Osteocyte (in vitro differentiated cells): Measurements from ENCODE around the gene CCSER1. TPM values are rescaled to one million over a fixed set of nuclear protein-coding genes. Genes with fewer than 3 reads are reported as not detected.
"Not testable (repeated sequence)": the region's sequence is repeated elsewhere in the genome, so short reads cannot be mapped to it uniquely, and the experiment has no call there.

Source experiments
- DNase-seq: peaks from one replicate; pipeline ENCODE4 v3.0.0; 2021; ENCODE audit warnings: mixed read lengths; ENCODE audit not compliant: unreplicated experiment; ENCODE audit errors: extremely low spot score
- H3K27ac Mint-ChIP-seq: one replicate; pipeline ENCODE4 v1.8.0; 2021; ENCODE audit warnings: mild to moderate bottlenecking, mixed read lengths; ENCODE audit not compliant: unreplicated experiment
- H3K27me3 Mint-ChIP-seq: one replicate; pipeline ENCODE4 v1.8.0; 2021; ENCODE audit warnings: mixed read lengths; ENCODE audit not compliant: unreplicated experiment
- H3K36me3 Mint-ChIP-seq: one replicate; pipeline ENCODE4 v1.8.0; 2021; ENCODE audit warnings: mixed read lengths; ENCODE audit not compliant: unreplicated experiment
- H3K4me1 Mint-ChIP-seq: one replicate; pipeline ENCODE4 v1.8.0; 2021; ENCODE audit warnings: mixed read lengths; ENCODE audit not compliant: unreplicated experiment
- H3K4me3 Mint-ChIP-seq: one replicate; pipeline ENCODE4 v1.8.0; 2021; ENCODE audit warnings: mild to moderate bottlenecking, moderate library complexity, mixed read lengths; ENCODE audit not compliant: unreplicated experiment
- H3K9me3 Mint-ChIP-seq: one replicate; pipeline ENCODE4 v1.8.0; 2021; ENCODE audit warnings: mixed read lengths; ENCODE audit not compliant: unreplicated experiment
- total RNA-seq: library from RNA; stranded (reverse); gene quantifications from 2 replicates; pipeline ENCODE4 v1.2.1, GENCODE V29; 2021
- TF ChIP-seq, protein P1 (sequence below): fragments of 200-600 bp; sonication (generic); IDR thresholded peaks from 2 replicates; pipeline ENCODE4 v1.5.0; 2021; ENCODE audit warnings: antibody characterized with exemption, mild to moderate bottlenecking, moderate library complexity

Gene CCSER1
- total RNA-seq, 1 donor from 2014 or later, result not detected

DNA sequence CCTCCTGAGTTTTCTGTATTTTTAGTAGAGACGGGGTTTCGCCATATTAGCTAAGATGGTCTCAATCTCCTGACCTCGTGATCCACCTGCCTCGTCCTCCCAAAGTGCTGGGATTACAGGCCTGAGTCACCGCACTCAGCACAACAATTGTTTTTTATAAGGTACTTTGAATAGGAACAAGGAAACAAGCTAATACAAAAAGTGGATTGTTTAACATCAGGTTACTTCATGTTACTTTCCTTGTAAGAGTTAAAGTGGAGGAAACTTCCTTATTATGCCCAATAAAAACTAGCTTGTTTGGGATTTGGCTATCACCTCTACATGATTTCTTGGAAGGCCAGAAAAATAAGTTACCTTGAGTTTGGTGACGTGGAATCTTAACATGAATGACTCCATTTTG, 698.7 kb downstream of the CCSER1 start:
- Mint-ChIP-seq H3K27ac (no peak overlapping the region), H3K4me3 (no peak overlapping the region), H3K27me3 (no peaks in the 10 kb centered on the region), H3K36me3 (no peaks in the 10 kb centered on the region), H3K4me1 (peaks cover 5% of the 10 kb centered on the region), H3K9me3 (no peaks in the 10 kb centered on the region)
- DNase-seq, result no peak
- TF ChIP-seq, protein P1, sequence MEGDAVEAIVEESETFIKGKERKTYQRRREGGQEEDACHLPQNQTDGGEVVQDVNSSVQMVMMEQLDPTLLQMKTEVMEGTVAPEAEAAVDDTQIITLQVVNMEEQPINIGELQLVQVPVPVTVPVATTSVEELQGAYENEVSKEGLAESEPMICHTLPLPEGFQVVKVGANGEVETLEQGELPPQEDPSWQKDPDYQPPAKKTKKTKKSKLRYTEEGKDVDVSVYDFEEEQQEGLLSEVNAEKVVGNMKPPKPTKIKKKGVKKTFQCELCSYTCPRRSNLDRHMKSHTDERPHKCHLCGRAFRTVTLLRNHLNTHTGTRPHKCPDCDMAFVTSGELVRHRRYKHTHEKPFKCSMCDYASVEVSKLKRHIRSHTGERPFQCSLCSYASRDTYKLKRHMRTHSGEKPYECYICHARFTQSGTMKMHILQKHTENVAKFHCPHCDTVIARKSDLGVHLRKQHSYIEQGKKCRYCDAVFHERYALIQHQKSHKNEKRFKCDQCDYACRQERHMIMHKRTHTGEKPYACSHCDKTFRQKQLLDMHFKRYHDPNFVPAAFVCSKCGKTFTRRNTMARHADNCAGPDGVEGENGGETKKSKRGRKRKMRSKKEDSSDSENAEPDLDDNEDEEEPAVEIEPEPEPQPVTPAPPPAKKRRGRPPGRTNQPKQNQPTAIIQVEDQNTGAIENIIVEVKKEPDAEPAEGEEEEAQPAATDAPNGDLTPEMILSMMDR, result no peak

DNA sequence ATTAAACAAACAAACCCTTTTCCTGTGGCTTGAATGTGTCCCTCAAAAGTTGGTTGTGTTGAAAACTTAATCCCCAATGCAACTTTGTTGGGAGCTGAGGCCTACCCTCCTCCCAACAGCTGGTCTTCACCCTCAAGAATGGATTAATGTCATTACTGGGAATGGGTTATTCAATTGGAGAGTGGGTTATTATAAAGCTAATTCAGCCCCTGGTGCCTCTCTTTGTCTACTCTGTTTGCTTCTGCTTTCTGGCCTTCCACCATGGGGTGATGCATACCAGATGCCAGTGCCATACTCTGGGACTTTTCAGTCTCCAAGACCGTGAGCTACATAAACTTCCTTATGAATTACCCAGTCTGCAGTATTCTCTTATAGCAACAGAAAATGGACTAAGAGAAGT, 706.5 kb downstream of the CCSER1 start:
- H3K27ac Mint-ChIP-seq, result no peak overlapping the region
- no peaks in the 10 kb centered on the region for H3K36me3 Mint-ChIP-seq
- no peak overlapping the region for H3K4me3 Mint-ChIP-seq
- H3K27me3 Mint-ChIP-seq, result no peaks in the 10 kb centered on the region
- H3K9me3 Mint-ChIP-seq, result no peaks in the 10 kb centered on the region
- no peak for DNase-seq
- peaks cover 7% of the 10 kb centered on the region for H3K4me1 Mint-ChIP-seq
- TF ChIP-seq, protein P1, result no peak

DNA sequence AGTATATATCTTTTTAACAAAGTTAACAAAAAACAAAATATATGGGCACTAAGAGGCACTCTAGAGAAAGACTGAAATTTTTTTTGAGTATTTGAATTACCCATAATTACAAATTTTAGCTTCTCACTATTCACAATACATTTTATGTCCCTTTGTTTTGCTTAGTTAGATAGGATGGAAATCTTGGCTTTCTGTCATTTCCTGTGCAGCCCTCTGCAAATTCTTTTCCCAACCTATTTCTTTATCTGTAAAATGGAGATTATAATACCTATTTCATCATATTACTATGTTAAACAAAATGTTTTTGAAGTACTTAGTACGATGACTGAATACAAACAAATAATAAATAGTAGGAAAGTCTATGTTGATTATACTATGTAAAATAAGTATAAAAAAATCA, 710.0 kb downstream of the CCSER1 start:
- Mint-ChIP-seq H3K4me3 (no peak overlapping the region), H3K27ac (no peak overlapping the region), H3K36me3 (no peaks in the 10 kb centered on the region), H3K4me1 (peaks cover 11% of the 10 kb centered on the region), H3K27me3 (no peaks in the 10 kb centered on the region), H3K9me3 (no peaks in the 10 kb centered on the region)
- no peak for DNase-seq
- TF ChIP-seq, protein P1, result no peak

DNA sequence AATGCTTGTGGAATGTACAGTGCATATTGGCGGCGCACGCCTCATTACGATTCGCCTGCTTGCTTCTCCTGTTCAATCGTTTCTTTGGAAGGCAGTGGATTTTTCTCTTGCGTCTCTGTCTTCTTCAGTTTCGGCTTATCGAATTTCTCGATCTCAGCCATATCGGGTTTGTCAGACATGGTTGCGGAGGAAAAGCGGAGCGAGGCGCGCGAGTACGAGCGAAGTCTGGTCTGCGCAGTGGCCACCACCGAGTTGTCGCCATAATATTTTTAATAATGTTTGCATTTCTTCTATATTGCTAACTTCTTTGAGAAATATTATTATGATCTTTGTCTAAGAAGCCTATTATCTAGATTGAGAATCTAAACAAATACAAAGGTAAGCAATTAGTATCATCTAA, 711.7 kb downstream of the CCSER1 start:
- not testable (repeated sequence) for H3K27me3 Mint-ChIP-seq

DNA sequence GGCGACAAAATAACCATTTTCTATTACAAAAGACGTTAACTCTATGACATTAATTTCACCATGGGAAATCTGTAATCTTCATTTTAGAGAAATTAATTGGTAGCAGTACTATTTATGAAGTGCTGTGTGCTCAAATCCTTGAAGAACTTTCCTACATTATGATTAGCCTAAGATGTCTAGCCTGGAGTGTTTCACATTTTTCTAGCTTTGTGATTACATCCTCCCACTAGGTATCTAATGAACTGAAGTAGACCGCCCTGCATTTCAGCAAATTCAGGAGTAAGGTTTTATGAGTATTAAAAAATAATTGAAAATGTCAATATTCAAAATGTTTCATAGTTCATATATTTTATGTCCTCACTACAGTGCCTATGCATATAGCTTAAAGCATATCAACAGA, 713.1 kb downstream of the CCSER1 start:
- Mint-ChIP-seq H3K4me3 (no peak overlapping the region), H3K9me3 (no peaks in the 10 kb centered on the region), H3K27me3 (no peaks in the 10 kb centered on the region), H3K4me1 (peaks cover 22% of the 10 kb centered on the region), H3K36me3 (no peaks in the 10 kb centered on the region), H3K27ac (no peak overlapping the region)
- no peak for DNase-seq
- TF ChIP-seq, protein P1, result no peak

More for the DNA sequence above, 711.7 kb downstream of the CCSER1 start:
- H3K4me3 Mint-ChIP-seq, H3K9me3 Mint-ChIP-seq, H3K27ac Mint-ChIP-seq, H3K36me3 Mint-ChIP-seq, DNase-seq: not testable (repeated sequence)
- peaks cover 13% of the 10 kb centered on the region for H3K4me1 Mint-ChIP-seq

DNA sequence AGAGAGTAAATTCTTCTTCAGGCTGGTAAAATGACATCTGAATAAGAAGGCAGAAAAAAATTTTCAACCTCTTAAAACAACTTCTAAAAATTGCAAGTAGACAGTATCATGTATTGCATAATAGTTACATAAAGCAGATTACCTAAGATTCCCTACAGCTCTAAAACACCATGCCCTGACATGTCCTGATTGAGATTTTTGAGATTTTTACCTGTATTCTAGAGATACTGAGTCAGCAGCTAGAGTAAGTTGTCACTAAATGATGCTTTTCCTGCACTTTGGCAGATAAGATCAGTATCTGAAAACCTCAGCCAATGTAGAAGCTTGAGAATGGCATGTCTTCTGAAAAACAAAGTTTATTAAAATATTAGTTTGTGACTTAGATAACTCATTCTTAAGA, 713.6 kb downstream of the CCSER1 start:
- TF ChIP-seq, protein P1, result no peak
- Mint-ChIP-seq H3K27me3 (no peaks in the 10 kb centered on the region), H3K27ac (no peak overlapping the region), H3K36me3 (no peaks in the 10 kb centered on the region), H3K9me3 (no peaks in the 10 kb centered on the region), H3K4me1 (peaks cover 28% of the 10 kb centered on the region), H3K4me3 (no peak overlapping the region)
- no peak for DNase-seq
